Neural crest cell (in vitro differentiated cells): ENCODE measurements around the gene F2RL2. TPM values are rescaled to one million over a fixed set of nuclear protein-coding genes. Genes with fewer than 3 reads are reported as not detected.

ENCODE experiments used
- DNase-seq: peaks from one replicate; pipeline ENCODE4 v3.0.0; 2021; ENCODE audit warnings: low read depth, mixed read lengths, low spot score
- H3K27ac Mint-ChIP-seq: one replicate; pipeline ENCODE4 v1.8.0; 2021; ENCODE audit warnings: mild to moderate bottlenecking, mixed read lengths; ENCODE audit not compliant: unreplicated experiment
- H3K27me3 Mint-ChIP-seq: 2 replicates; pipeline ENCODE4 v1.8.0; 2021; ENCODE audit warnings: low read depth, mild to moderate bottlenecking, mixed read lengths
- H3K36me3 Mint-ChIP-seq: 2 replicates; pipeline ENCODE4 v1.8.0; 2021; ENCODE audit warnings: low read depth, mild to moderate bottlenecking, mixed read lengths
- H3K4me1 Mint-ChIP-seq: 2 replicates; pipeline ENCODE4 v1.8.0; 2021; ENCODE audit warnings: mixed read lengths
- H3K4me3 Mint-ChIP-seq: one replicate; pipeline ENCODE4 v1.8.0; 2021; ENCODE audit warnings: mild to moderate bottlenecking, mixed read lengths
- H3K9me3 Mint-ChIP-seq: 2 replicates; pipeline ENCODE4 v1.8.0; 2021; ENCODE audit warnings: mixed read lengths
- total RNA-seq: library from RNA; stranded (reverse); gene quantifications from 2 replicates; pipeline ENCODE4 v1.2.1, GENCODE V29; 2021
- TF ChIP-seq, protein P1 (sequence below): fragments of 200-600 bp; sonication (generic); conservative IDR thresholded peaks from 2 replicates; pipeline ENCODE4 v1.5.0; 2021; ENCODE audit warnings: antibody characterized with exemption, mild to moderate bottlenecking

F2RL2 gene
- total RNA-seq, 1 donor from 2014 or later = not detected

DNA sequence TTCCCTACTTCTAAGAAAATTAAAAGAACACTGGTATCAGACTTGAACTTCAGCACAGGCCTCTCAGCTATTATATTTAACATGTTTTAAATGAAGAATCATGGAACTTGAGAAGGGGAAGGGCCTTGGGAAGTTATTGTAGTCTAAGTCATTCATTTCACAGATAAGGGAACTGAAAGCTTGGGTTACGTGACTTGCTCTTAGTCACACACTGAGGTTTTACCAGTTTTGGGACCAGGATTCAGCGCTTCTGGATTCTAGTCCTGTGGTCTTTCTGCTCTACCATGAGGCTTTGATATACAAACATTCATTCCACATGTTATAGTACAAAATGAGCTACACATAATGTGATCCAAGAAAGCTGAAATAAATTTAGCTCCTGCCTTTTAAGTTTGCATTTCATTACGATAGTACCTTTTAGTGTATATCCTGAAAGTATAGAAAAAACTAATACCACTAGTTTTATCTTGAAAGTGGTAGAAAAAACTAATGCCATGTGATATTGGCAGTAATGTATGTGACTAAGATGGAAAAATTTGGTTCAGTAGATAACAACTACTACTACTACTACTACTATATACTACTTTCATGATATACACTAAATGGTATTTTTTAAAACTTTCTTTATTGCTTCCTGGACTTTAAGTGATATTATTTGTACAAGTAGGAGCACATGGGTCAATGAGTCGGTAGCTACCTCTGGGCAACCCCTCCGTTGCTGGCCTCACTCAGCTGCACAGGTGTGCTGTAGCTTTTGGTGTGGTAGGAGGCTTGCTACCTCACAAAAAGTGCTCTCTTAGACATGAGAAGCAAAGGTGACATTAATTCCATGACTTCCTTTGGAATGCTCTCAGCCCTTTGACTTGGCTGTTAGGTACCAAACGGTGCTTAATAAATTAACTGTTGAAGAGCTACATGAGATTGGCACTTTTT, 40.7 kb downstream of the F2RL2 start:
- Mint-ChIP-seq H3K4me1 (no peaks in the 10 kb centered on the region), H3K27me3 (no peaks in the 10 kb centered on the region), H3K27ac (no peak overlapping the region), H3K4me3 (no peak overlapping the region), H3K36me3 (no peaks in the 10 kb centered on the region), H3K9me3 (no peaks in the 10 kb centered on the region)
- TF ChIP-seq, protein P1, sequence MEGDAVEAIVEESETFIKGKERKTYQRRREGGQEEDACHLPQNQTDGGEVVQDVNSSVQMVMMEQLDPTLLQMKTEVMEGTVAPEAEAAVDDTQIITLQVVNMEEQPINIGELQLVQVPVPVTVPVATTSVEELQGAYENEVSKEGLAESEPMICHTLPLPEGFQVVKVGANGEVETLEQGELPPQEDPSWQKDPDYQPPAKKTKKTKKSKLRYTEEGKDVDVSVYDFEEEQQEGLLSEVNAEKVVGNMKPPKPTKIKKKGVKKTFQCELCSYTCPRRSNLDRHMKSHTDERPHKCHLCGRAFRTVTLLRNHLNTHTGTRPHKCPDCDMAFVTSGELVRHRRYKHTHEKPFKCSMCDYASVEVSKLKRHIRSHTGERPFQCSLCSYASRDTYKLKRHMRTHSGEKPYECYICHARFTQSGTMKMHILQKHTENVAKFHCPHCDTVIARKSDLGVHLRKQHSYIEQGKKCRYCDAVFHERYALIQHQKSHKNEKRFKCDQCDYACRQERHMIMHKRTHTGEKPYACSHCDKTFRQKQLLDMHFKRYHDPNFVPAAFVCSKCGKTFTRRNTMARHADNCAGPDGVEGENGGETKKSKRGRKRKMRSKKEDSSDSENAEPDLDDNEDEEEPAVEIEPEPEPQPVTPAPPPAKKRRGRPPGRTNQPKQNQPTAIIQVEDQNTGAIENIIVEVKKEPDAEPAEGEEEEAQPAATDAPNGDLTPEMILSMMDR = no peak
- DNase-seq = no peak

DNA sequence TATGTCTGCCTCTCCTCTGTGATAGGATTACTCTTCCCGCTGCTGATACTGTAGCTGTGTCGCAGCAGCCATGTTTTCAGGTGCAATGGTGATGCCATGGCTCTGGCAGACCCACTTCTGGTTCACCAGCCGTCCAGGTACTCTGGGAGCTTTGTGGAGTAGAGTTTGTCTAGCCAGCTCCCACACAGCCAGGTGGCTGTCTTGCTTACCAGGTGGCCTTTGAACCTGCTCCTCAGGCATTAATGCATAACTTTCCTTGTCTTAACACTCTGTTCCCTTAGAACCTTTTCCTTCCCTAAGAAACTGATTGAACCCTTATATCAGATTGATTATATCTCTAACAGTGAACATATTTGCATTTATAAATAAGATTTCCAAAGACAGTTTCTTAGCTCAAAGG, 42.2 kb downstream of the F2RL2 start:
- no peaks in the 10 kb centered on the region for H3K4me1 Mint-ChIP-seq
- no peaks in the 10 kb centered on the region for H3K36me3 Mint-ChIP-seq
- TF ChIP-seq, protein P1 = no peak
- H3K27me3 Mint-ChIP-seq = no peaks in the 10 kb centered on the region
- H3K9me3 Mint-ChIP-seq = no peaks in the 10 kb centered on the region
- no peak overlapping the region for H3K4me3 Mint-ChIP-seq
- no peak for DNase-seq
- H3K27ac Mint-ChIP-seq = no peak overlapping the region

DNA sequence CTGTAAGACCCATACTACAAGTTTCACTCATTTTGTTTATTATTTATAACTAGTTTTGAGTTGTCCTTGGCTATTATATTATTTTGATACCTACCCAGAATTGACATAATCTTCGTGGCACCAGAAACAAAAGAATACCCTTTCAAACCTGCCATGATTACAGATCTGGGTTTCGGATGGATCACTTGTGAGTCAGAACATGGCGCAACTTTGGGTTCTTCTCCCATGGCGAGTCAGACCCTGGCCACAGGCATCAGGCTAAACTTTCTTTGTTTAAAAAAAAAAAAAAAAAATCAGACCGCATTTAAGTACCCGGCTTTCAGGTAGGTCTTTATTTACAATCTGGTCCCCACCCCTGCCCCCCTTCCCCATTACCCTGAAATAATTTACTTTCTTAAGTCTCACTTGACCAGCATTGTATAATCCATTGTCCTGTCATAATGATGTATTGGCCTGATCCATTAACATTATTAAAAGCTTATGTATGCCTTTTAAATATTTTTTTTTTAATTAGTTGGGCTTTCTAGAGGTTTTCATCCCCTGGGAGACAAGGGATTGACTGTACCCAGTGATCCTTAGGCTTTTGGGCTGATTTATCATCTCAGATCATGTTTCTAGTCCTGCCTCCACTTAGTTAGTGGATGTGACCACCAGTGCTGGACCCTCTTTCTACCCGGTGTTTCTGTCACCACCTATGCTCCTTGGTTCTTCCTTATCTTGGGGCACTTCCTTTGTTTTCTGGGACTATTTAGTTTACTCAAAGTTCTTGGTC, 43.9 kb downstream of the F2RL2 start:
- TF ChIP-seq, protein P1 = no peak
- no peaks in the 10 kb centered on the region for H3K36me3 Mint-ChIP-seq
- no peaks in the 10 kb centered on the region for H3K4me1 Mint-ChIP-seq
- no peaks in the 10 kb centered on the region for H3K27me3 Mint-ChIP-seq
- H3K4me3 Mint-ChIP-seq = no peak overlapping the region
- DNase-seq = no peak
- no peak overlapping the region for H3K27ac Mint-ChIP-seq
- H3K9me3 Mint-ChIP-seq = no peaks in the 10 kb centered on the region

DNA sequence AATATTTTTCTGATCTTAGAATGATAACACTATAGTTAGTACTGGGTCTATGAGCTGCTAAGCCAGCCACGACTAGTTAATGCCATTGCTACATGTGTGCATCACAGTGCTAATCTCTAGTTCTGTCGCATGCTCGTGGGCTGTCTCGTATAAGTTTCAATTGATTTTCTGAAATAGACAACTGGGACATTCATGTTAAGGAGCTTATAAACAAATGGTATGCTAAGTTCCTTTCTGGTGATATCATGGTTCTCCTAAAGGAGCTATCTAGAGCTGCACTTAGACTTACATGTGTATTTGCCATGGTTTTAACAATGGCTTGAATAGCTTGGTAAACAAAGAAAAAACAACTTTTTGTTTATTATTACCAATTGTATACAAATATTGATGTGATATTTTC, 46.2 kb downstream of the F2RL2 start:
- no peaks in the 10 kb centered on the region for H3K9me3 Mint-ChIP-seq
- H3K36me3 Mint-ChIP-seq = no peaks in the 10 kb centered on the region
- H3K4me3 Mint-ChIP-seq = no peak overlapping the region
- no peak for DNase-seq
- no peaks in the 10 kb centered on the region for H3K27me3 Mint-ChIP-seq
- no peak overlapping the region for H3K27ac Mint-ChIP-seq
- no peaks in the 10 kb centered on the region for H3K4me1 Mint-ChIP-seq
- TF ChIP-seq, protein P1 = no peak

DNA sequence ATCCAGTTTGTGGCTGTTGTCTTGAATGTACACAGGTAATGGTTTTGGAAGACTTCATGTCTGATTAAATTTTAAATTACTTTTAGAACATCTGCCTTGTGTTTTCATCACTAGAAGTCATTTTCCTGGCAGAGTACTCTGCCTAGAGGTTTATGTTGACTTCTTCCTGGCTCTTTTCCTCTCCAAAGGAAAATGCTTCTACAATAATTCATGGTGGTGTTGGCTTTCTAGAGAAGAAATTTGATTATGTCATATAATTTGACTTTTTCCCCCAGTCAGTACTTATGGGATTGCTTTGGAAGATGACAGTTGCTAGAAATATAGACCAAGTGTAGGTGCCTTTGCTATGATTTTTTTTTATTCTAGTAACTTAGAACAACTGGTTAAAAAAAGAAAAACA, 46.8 kb downstream of the F2RL2 start:
- H3K4me1 Mint-ChIP-seq = no peaks in the 10 kb centered on the region
- no peak for DNase-seq
- H3K9me3 Mint-ChIP-seq = no peaks in the 10 kb centered on the region
- no peak overlapping the region for H3K4me3 Mint-ChIP-seq
- H3K27me3 Mint-ChIP-seq = no peaks in the 10 kb centered on the region
- no peaks in the 10 kb centered on the region for H3K36me3 Mint-ChIP-seq
- no peak overlapping the region for H3K27ac Mint-ChIP-seq
- TF ChIP-seq, protein P1 = no peak
